MM.1S (cell line): Measurements from ENCODE around the gene ELANE.

Experiments
- DNase-seq: peaks from one replicate; pipeline ENCODE4 v3.0.0-alpha.2; 2015
- H2AFZ ChIP-seq: fragments of 300-600 bp; sonication (generic); 2 replicates; pipeline ENCODE4 v1.6.0; 2016; ENCODE audit warnings: antibody characterized with exemption, low read length
- H3F3A ChIP-seq: fragments of 300-600 bp; sonication (generic); 2 replicates; pipeline ENCODE4 v1.6.1; 2016; ENCODE audit warnings: mild to moderate bottlenecking, antibody characterized with exemption, low read length, moderate library complexity, mixed read lengths; ENCODE audit not compliant: insufficient read depth
- H3K27ac ChIP-seq: fragments of 300-600 bp; sonication (generic); 2 replicates; pipeline ENCODE4 v1.5.1; 2016; ENCODE audit warnings: mild to moderate bottlenecking, low read length
- H3K27me3 ChIP-seq: fragments of 300-600 bp; sonication (generic); replicated peaks from 2 replicates; pipeline ENCODE4 v1.6.0; 2016; ENCODE audit warnings: low read length; ENCODE audit not compliant: insufficient read depth
- H3K36me3 ChIP-seq: fragments of 300-600 bp; sonication (generic); replicated peaks from 2 replicates; pipeline ENCODE4 v1.6.1; 2016; ENCODE audit warnings: mild to moderate bottlenecking, low read length, mixed read lengths; ENCODE audit not compliant: insufficient read depth
- H3K4me1 ChIP-seq: fragments of 300-600 bp; sonication (generic); 2 replicates; pipeline ENCODE4 v1.6.1; 2016; ENCODE audit warnings: low read length, mixed read lengths
- H3K4me2 ChIP-seq: fragments of 300-600 bp; sonication (generic); 2 replicates; pipeline ENCODE4 v1.6.0; 2016; ENCODE audit warnings: low read depth, low read length
- H3K4me3 ChIP-seq: fragments of 300-600 bp; sonication (generic); 2 replicates; pipeline ENCODE4 v1.5.1; 2016; ENCODE audit warnings: low read length, mixed read lengths
- H3K79me2 ChIP-seq: fragments of 300-600 bp; sonication (generic); 2 replicates; pipeline ENCODE4 v1.6.1; 2016; ENCODE audit warnings: mixed run types, low read length, mixed read lengths
- H3K9ac ChIP-seq: fragments of 300-600 bp; sonication (generic); 2 replicates; pipeline ENCODE4 v1.6.1; 2016; ENCODE audit warnings: low read length, mixed read lengths
- H3K9me2 ChIP-seq: fragments of 300-600 bp; sonication (generic); replicated peaks from 2 replicates; pipeline ENCODE4 v1.6.1; 2016; ENCODE audit warnings: mild to moderate bottlenecking, low read length, mixed read lengths; ENCODE audit not compliant: insufficient read depth
- H3K9me3 ChIP-seq: fragments of 300-600 bp; sonication (generic); replicated peaks from 2 replicates; pipeline ENCODE4 v1.6.1; 2016; ENCODE audit warnings: mild to moderate bottlenecking, low read length, mixed read lengths; ENCODE audit not compliant: insufficient read depth
- H4K20me1 ChIP-seq: fragments of 300-600 bp; sonication (generic); 2 replicates; pipeline ENCODE4 v1.6.1; 2016; ENCODE audit warnings: mild to moderate bottlenecking, low read length, moderate library complexity, mixed read lengths; ENCODE audit not compliant: insufficient read depth
- CTCF ChIP-seq: fragments of 300-600 bp; sonication (generic); IDR thresholded peaks from 2 replicates; pipeline ENCODE4 v1.5.1; 2016; ENCODE audit warnings: antibody characterized with exemption, low read length, mixed read lengths
- EZH2 ChIP-seq: fragments of 300-600 bp; sonication (generic); optimal IDR thresholded peaks from 2 replicates; pipeline ENCODE3; 2017; ENCODE audit warnings: low read depth, mild to moderate bottlenecking, antibody characterized with exemption, low read length, mixed read lengths
- EZH2phosphoT487 ChIP-seq: fragments of 300-600 bp; sonication (generic); IDR thresholded peaks from 2 replicates; pipeline ENCODE4 v1.6.1; 2018; ENCODE audit warnings: antibody characterized with exemption, low read length

The ELANE gene

GRCh38 chr19:884420-885211 lies 32.5 kb downstream of the ELANE start:
- H3K27ac ChIP-seq = no peak overlapping the region
- no peaks in the 10 kb centered on the region for H3K4me1 ChIP-seq
- no peaks in the 10 kb centered on the region for H3F3A ChIP-seq
- H3K9me2 ChIP-seq = no peaks in the 10 kb centered on the region
- H2AFZ ChIP-seq = no peak overlapping the region
- no peak for TF ChIP-seq EZH2
- TF ChIP-seq CTCF = no peak
- TF ChIP-seq EZH2phosphoT487 = no peak
- H3K79me2 ChIP-seq = peaks cover 2% of the 10 kb centered on the region; the same call in 1 of the 2 replicates
- DNase-seq = no peak
- H3K27me3 ChIP-seq = no peaks in the 10 kb centered on the region
- no peaks in the 10 kb centered on the region; the same call in 1 of the 2 replicates for H4K20me1 ChIP-seq
- H3K4me2 ChIP-seq = no peak overlapping the region
- no peak overlapping the region for H3K9ac ChIP-seq
- no peak overlapping the region for H3K4me3 ChIP-seq
- H3K36me3 ChIP-seq = no peaks in the 10 kb centered on the region; the same call in 1 of the 2 replicates
- H3K9me3 ChIP-seq = no peaks in the 10 kb centered on the region

- Histone ChIP-seq H3K4me2 (no peak overlapping the region), H3K4me1 (no peaks in the 10 kb centered on the region), H3K9ac (no peak overlapping the region), H3K9me2 (no peaks in the 10 kb centered on the region), H3F3A (no peaks in the 10 kb centered on the region), H3K9me3 (no peaks in the 10 kb centered on the region), H3K27ac (no peak overlapping the region), H3K27me3 (no peaks in the 10 kb centered on the region), H3K36me3 (no peaks in the 10 kb centered on the region; the same call in 1 of the 2 replicates), H3K79me2 (peaks cover 13% of the 10 kb centered on the region), H3K4me3 (no peak overlapping the region), H2AFZ (no peak overlapping the region), H4K20me1 (no peaks in the 10 kb centered on the region; the same call in 1 of the 2 replicates)
- TF ChIP-seq CTCF (no peak), EZH2phosphoT487 (no peak), EZH2 (no peak)
- no peak for DNase-seq
These were observed 33.6 kb downstream of the ELANE start for GRCh38 chr19:885536-886224.

- no peaks in the 10 kb centered on the region; the same call in 1 of the 2 replicates for H4K20me1 ChIP-seq
- TF ChIP-seq EZH2 = no peak
- TF ChIP-seq CTCF = no peak
- no peak for TF ChIP-seq EZH2phosphoT487
- H3K4me1 ChIP-seq = no peaks in the 10 kb centered on the region
- H3K9me2 ChIP-seq = no peaks in the 10 kb centered on the region
- no peak for DNase-seq
- no peaks in the 10 kb centered on the region; the same call in 1 of the 2 replicates for H3K36me3 ChIP-seq
- H3K27me3 ChIP-seq = no peaks in the 10 kb centered on the region
- H3K9me3 ChIP-seq = no peaks in the 10 kb centered on the region
- no peak overlapping the region for H3K27ac ChIP-seq
- H3K9ac ChIP-seq = no peak overlapping the region
- H3K4me3 ChIP-seq = no peak overlapping the region
- H3K79me2 ChIP-seq = peaks cover 25% of the 10 kb centered on the region
- H2AFZ ChIP-seq = no peak overlapping the region
- H3K4me2 ChIP-seq = no peak overlapping the region
- H3F3A ChIP-seq = no peaks in the 10 kb centered on the region
These were observed 35.0 kb downstream of the ELANE start for GRCh38 chr19:887072-887471.
